ENCODE data around the gene VAT1L.
"Not testable (repeated sequence)": the region's sequence is repeated elsewhere in the genome, so short reads cannot be mapped to it uniquely, and the experiment has no call there.

The VAT1L gene

DNA sequence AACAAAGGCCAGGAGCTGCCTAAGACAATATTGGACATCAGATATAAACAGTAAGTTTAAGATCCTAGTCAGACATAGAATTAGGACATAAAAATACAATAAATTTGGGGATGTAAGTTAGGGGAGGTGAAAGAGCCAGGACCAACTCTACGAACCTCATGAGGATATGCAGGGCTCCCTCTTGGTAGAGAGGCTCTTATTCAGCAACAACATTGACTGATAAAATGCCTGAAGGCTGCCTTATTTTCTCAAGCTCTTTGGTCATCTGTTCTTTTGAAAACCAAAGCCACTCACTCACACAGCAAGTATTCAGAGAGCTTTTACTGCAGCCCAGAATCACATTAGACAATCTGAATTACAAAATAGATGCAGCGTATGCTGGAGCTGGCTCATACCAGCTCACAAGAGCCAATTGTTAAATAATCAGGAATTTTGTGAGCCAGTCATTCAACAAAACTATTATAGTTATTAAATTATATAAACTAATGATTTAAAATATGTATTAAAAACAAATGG, 125.4 kb downstream of the VAT1L start:
- no peak for DNase-seq (ENCODE audit: low read depth)

DNA sequence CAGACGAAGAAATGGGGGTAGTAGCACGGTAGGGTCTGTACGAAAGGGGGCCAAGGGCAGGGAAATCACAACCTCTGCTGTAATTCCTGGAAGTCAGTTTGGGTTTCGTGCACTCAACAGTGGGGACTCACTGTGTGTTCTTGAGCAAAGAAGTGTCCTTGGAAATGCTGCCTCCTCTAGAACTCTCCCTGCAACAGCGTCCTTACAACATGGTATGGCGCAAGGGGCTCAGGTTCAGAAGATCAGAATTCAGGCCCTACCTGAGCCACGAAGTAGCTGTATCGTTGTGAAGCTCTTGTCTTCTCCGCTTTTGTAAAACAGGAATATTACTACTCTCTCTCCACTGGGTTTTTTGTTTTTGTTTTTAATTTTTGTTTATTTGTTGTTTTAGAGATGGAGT, 127.7 kb downstream of the VAT1L start:
- DNase-seq (ENCODE audit: low read depth), result no peak

DNA sequence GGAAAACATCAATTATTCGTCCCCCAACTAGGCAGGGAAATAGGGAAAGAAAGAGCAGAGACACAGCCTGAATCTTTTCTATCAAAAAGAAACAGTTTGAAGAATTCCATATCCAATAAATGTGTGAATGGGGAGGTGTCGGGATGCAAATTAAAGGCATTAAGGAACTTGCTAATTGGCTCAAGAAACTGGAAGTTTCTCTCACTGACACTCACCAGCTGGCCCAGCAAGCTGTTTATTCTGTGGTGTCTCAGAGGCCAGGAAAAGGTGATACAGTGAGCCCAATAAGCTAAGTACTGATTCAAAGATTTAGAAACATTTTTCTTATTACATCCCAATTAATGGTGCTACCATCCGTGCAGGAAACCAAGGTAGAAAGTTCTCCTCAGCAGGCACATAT, 129.6 kb downstream of the VAT1L start:
- DNase-seq (ENCODE audit: low read depth), result no peak

DNA sequence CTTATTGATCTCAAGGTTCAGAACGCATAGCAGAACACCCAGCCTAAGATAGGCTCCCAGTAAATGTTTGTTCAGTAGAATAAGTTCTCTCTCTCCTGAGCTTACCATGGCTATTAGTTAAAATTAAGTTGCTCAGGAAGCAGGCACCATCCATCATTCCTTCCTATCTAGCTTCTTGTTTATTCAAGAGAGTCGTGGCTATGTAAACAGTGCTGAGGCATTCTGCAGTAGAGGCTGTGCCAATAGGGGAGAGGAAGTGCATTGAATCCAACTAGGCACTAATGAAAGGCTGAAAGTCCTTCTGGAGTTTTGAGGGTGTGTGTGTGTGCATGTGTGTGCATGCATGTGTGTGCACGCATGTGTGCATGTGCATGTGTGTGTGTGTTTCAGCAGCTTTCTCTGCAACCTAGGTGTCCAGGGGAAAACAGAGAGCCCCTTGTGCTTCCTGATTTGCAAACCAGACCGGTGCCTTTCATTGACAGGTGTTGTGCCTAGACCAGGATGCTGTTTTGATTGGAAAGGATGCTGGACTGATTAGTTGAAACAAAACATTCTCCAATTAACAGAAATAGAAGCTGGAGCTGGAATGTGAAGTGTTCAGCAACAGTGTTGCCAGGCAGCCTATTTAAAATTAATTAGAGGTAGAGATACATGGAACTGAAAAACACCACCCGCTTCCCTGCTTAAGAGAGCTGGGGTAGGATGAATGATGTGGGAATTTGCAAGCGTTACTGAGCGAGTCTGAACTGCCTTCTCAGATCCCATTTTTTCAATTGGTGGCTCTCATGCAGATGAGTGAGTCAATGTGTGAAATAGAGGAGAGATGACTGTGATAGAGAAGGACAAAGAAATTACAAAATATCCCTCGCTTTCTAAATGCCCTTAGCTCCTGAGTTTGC, 130.7 kb downstream of the VAT1L start:
- DNase-seq (ENCODE audit: low read depth), result no peak

DNA sequence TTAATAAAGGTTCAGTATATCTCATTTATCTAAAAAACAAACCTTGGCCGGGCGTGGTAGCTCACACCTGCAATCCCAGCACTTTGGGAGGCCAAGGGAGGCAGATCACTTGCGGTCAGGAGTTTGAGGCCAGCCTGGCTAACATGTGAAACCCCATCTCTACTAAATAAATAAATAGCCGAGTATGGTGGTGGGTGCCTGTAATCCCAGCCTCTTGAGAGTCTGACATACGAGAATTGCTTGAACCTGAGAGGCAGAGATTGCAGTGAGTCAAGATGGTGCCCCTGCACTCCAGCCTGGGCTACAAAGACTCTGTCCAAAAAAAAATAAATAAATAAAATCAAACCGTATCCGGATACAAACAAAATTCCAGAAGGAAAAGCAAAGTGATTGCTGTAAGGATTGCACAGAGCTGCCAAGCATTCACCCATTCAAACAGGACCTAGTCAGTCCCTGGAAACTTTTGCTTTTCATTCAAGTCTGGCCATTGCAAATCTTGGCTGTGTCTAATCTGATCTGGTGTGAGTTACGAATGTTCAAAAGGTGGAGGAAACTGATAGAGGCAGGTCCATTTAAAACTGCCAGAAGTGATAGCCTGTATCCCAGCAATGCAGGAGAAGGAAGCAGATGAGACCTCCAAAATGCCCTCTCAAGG, 131.5 kb downstream of the VAT1L start:
- no peak for DNase-seq (ENCODE audit: low read depth)

DNA sequence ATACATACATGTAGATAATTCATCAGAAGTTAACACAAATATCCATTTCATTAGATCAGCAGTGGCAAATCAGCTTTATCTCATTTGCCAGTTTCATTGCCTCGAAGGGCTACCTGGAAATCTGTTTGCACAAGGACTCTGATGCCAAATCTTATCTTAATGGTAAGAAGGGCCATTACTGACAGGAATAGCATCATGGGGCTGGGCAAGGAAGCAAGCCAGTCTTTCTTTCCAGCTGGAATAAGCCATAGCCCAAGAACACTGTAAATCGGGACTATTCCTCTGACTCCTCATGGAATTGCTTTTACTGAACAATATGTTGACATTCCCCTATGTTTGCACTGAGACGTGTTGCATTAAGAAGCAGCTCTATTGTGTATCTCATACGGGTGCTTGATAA, 132.6 kb downstream of the VAT1L start:
- DNase-seq (ENCODE audit: low read depth), result no peak

DNA sequence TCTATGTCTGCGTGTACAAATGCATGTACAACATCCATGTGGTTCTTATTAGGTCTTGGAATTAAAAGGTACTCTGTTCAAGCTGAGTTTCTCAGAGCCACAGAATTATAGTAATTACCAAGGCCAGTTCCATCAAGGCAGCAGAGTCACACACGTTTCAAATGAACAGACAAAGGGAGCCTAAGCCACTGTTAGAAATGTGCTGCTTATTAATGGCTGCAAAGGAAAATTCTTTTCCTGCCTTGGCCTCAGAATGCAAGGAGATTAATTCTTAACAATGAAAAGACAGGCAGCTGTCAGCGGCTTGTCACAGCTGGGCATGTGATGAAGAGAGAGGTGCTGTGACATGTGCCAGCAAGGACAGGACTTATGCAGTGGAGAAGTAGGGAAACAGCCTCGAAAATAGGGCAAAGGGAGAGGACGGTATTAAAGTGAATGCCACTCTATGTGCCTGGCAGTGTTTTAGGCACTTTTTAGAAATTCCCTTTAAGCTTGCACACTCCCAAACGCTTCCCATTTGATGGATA, 133.9 kb downstream of the VAT1L start:
- DNase-seq (ENCODE audit: low read depth), result no peak

DNA sequence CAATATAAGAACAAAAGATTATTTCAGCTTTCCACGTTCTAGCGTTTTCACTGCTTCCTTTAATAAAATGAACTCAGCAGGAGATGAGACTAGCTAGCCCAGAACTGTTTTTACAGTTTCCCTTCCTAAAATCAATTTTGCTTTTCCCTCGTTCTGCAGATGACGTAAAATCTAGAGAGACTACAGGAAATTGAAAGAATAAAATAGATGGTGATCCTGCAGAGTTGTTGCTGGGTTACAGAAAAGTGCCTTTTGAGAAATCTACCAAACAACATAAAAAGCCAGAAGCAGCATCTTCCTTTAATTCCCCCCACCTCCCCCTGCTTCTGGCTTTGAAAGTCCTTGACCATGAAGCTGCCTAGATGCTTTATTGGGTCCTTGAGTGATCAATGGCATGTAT, 137.2 kb downstream of the VAT1L start:
- DNase-seq (ENCODE audit: low read depth), result no peak

DNA sequence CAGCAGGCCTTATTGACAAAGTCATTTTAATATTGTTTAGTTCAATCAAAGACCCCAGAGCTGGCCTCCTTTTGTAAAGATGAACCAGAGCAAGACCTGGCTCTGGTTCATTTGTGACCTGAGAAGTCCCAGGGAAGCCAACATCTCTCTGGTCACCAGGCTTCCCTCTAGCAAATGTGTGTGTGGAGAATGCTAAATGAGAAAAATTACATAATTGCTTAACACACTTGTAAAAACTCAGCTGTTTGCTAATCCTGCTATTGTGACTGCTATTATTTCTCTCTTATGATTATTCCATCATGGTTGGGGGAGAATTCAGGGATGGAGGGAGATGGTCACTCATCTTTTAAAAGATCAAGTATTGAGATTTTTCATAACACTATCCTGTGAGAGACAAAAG, 139.7 kb downstream of the VAT1L start:
- no peak for DNase-seq (ENCODE audit: low read depth)

DNA sequence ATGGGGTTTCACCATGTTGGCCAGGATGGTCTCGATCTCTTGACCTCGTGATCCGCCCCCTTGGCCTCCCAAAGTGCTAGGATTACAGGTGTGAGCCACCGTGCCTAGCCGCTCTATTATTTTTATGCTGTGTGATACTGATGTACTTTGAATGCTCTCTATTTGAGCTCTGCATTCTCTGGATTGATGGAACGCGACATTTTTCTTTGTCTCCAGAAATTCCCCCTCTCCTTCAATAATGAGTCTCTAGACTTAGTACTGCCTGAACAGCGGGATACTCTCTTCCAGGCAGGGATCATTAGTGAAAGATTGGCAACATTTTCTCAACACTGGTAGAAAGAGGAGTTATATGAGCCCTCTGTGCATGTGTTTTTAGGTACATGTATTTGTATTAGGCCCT, 140.6 kb downstream of the VAT1L start:
- DNase-seq (ENCODE audit: low read depth), result no peak

DNA sequence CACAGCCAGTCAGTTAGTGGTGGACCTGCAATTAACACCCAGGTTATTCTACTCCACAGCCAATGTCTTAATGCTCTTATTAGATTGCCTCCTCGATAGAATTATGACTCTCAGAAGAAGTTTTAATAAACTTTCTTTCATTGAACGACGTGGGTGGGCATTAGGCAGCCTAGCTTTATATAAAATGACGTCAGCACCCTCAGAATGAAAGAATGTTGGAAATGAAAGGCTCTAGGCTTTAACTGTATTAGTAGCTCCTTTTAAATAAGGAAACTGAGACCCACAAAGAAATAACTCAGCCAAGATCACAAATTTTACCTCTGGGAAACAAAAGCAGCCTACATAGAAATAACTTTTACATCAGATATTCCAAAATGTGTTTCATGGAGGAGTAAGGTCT, 142.7 kb downstream of the VAT1L start:
- no peak for DNase-seq (ENCODE audit: low read depth)

DNA sequence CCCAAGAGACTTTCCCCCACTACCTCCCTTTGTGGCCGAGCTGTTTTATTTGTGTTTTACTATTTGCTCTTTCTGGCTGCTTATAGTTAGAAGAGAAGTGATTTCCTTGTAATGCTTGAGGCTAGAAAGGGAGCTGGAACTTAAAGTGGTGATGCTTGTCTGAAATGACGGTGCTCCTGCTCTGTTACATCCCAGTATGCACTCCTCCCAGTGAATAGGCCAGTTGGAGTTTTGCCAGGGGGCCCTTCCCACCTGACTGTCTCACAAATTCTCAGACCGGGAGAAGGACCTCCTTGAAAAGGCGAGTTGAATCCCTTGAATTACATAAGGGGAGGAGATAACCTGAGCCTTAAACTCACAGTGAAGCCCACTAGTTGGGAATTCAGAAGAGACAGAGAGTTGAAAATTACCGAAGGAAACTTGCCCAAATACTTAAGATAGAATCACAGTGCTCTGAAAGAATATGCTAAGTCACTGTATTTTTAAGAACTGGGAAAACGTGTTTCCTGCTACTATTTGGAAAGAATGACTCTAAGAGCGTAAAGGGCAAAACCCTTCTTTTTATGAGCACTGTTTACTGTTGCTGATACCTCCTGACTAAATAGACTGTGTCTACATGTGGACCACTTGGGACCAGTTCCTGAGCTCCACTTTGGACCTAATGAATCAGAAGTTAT, 149.2 kb downstream of the VAT1L start:
- no peak for DNase-seq (ENCODE audit: low read depth)

DNA sequence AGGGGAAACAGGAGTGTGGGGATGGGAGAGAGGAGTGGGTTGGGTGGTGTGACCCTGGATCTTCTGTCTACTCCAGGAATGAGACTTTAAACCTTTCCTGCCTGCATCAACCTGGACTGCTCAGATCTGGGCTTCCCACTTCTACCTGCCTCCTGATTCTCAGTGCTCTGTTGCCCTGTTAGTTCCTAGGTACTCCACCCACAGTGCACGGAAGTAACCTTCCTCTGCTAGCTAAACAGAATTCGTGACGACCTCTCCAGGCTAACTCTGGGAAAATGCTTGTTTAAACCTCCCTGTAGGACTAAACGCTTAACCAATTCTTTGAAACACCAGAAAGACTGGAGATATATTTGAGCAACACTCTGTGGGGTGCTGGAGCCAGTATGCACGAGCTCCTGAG, 150.5 kb downstream of the VAT1L start:
- DNase-seq (ENCODE audit: low read depth), result no peak

DNA sequence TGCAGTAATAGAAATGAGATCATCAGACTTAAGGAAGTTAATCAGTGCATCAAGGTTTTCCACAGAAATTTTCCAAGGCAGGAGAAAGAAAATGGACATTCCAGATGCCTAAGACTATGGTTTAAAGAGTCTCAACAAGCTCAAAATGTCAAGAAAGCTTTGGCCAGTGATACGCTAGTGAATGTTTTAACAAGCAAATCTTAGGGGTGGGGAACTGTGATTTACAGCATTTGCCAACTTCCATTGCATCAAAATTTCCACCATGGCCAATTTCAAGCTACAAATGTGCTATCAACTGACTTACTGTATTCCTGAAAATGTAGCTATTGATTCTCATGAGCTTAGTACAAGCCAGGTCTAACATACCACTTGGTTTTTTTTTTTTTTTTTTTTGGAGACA, 151.6 kb downstream of the VAT1L start:
- DNase-seq (ENCODE audit: low read depth), result no peak

DNA sequence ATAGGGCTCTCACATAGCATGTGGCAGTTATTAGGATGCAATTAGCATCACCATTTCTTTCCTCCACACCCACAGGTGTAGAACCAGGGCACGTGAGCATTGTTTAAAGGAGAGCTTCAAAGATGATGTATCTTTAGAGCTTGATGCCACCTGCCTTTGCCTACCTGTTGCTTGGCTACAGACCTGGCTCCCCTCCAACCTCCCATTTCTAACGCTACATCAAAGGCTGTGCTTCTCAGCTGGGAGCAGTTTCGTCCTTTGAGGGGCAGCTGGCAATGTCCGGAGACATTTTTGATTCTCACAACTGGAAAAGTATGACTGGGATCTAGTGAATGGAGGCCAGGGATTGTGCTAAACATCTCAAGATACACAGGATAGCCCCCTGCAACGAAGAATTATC, 155.4 kb downstream of the VAT1L start:
- no peak for DNase-seq (ENCODE audit: low read depth)

DNA sequence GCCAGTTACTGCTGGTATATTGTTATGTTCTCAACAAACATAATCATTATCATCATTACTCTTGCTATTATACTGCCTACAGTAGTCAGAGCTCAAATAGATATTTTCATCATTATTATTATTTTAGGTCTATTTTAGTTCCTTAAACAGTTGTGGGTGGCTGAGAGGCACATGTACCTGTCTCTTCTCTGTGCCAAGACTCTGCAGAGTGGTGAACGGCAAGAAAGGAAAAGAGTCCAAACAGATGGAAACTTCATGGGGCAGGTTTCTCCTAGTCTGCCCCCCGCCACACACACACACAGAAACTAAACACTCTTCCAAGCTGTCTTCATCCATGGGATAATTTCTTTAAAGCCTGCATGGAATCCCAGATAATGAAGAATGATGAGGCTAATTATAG, 156.3 kb downstream of the VAT1L start:
- no peak for DNase-seq (ENCODE audit: low read depth)

DNA sequence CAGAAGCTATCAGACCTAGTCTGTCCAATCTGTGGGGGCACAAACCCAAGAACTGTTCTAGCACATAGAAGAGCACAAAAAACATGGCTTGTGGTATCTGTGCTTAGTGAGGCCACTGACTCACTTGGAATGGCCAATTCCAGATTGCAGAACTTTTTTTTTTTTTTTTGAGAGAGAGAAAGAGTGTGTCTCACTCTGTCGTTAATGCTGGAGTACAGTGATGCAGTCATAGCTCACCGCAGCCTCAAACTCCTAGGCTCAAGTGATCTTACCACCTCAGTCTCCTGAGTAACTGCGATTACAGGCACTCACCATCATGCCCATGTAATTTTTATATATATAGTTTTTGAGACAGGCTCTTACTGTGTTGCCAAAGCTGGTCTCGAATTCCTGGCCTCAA, 156.8 kb downstream of the VAT1L start:
- no peak for DNase-seq (ENCODE audit: low read depth)

DNA sequence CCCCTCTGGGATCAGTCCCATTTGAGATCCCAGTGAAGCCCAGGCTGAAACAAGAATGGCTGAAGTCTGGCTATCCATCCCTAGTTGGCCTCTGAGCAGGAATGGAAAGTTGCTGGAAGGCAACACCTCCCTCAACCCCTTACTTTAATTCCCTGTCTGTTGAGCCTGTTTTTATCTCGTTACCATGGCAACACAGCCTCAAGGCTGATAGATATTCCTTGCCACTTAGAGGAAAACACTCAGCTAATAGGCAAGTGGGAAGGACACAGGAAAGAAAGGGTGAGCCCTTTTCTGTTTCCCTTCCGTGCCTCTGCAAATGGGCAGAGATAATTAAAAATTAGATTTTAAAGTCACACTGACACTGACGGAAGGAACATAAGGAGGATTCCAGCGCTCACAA, 158.5 kb downstream of the VAT1L start:
- no peak for DNase-seq (ENCODE audit: low read depth)

DNA sequence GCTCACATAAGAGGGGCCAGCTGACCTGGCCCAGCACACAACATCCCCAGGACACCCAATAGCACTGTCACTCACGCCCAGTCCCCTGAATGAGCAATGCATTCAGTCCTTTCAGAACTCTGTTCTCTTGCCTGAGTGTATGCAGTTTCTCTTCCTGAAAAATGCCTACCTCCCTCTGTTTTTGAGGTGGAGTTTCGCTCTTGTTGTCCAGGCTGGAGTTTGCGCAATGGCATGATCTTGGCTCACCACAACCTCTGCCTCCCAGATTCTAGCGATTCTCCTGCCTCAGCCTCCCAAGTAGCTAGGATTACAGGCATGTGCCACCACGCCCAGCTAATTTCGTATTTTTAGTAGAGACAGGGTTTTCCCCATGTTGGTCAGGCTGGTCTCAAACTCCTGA, 159.2 kb downstream of the VAT1L start:
- DNase-seq (ENCODE audit: low read depth), result not testable (repeated sequence)

DNA sequence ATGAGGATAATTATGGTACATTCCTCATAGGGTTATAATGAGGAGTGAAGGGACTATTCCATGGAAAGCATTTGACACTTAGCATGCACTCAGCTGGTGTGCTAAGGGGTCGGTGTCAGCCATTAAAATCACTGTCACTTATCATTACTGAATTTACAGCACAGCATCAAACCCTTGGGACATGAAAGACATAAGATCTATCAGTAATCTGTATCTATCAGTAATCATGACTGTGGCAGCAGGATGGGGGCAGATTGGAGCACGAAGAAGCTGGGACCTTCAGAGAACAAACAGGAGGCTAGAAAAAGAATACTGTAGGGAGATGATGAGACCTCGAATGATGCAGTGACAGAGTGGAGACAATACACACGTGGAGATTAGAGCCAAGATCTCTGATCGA, 160.5 kb downstream of the VAT1L start:
- no peak for DNase-seq (ENCODE audit: low read depth)

DNA sequence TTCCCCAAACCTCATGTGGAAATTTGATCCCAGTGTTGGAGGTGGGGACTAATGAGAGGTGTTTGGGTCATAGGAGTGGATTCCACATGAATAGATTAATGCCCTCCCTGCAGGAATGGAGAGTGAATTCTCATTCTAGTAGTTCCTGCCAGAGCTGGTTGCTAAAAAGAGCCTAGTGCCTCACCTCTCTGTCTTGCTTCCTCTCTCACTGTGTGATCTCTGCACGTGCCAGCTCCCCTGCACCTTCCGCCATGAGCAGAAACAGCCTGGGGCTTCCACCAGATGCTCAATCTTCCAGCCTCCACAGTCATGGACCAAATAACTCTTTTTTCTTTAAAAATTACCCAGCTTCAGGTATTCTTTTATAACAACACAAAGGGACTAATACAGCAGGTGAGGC, 161.1 kb downstream of the VAT1L start:
- no peak for DNase-seq (ENCODE audit: low read depth)

DNA sequence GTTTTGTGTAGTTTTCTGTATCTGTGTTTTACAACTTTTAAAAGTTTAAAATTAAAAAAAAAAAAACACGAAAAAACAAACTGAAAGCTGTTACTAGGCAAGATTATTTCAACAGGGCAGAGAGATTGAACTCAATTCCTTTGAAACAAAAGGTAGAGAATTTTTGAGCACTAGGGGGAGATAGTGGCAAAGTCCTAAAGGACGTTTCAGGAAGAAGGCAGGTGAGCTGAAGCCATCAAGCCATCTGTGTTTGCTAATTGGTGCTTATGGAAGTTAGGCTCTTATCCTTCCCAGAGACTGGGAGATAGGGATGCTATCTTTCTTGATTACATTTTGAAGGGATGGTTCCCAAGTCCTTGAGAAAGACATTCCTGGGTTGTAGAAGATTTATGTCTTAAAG, 163.4 kb downstream of the VAT1L start:
- DNase-seq (ENCODE audit: low read depth), result no peak

DNA sequence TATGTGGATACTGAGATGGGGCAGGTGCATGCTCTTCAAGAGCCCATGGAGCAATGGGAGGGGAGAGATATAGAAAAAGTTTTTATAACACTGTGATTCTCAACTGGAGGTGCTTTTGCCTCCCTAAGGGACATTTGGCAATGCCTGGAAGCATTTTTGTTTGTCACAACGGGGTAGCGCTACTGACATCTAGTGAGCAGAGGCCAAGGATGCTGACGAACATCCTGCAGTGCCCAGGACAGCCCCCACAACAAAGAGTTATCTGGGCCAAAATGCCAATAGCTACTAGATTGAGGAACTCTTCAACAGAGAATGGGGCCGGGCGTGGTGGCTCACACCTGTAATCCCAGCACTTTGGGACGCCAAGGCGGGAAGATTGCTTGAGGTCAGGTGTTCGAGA, 166.8 kb downstream of the VAT1L start:
- no peak for DNase-seq (ENCODE audit: low read depth)
